Measurements from ENCODE around the gene PTPA.
"Not testable (repeated sequence)": the region's sequence is repeated elsewhere in the genome, so short reads cannot be mapped to it uniquely, and the experiment has no call there.

The PTPA gene

GRCh38 chr9:129187042-129187441 is 75.8 kb downstream of the PTPA start:
- H3K4me1 ChIP-seq, result peaks cover 9% of the 10 kb centered on the region
- H3K27me3 ChIP-seq, result no peaks in the 10 kb centered on the region
- peaks cover 11% of the 10 kb centered on the region for H3K9me3 ChIP-seq
- H4K20me1 ChIP-seq, result no peaks in the 10 kb centered on the region
- no peak overlapping the region for H3K4me3 ChIP-seq
- H3K36me3 ChIP-seq, result no peaks in the 10 kb centered on the region
- no peak overlapping the region for H3K9ac ChIP-seq
- no peak overlapping the region for H3K4me2 ChIP-seq
- no peak overlapping the region for H3K27ac ChIP-seq
- TF ChIP-seq Cebpa-rat (IDR thresholded peaks at IDR 0.05), result no peak

GRCh38 chr9:129189971-129190370 is 78.8 kb downstream of the PTPA start:
- H3K36me3 ChIP-seq, H3K4me1 ChIP-seq: not testable (repeated sequence)

DNA sequence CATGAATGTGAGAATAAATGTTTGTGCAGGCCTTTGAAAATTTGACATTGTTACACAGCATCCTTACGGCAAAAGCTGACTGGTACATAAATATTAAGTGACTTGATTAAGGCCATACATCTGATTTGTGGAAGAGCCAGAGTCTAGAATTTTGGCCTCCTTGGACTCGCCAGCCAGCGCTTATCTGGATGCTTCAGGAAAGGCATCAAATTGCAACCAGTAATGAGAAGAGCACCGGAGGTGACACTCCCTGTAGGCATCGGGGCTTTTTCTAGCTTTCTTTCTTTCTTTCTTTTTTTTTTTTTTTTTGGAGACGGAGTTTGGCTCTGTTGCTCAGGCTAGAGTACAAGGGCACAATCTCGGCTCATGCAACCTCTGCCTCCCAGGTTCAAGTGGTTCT is 80.0 kb downstream of the PTPA start:
- Histone ChIP-seq H4K20me1 (no peaks in the 10 kb centered on the region), H3K27ac (no peak overlapping the region), H3K27me3 (no peaks in the 10 kb centered on the region), H3K36me3 (no peaks in the 10 kb centered on the region), H3K4me2 (no peak overlapping the region), H3K9me3 (peaks cover 21% of the 10 kb centered on the region), H3K9ac (no peak overlapping the region), H3K4me3 (no peak overlapping the region), H3K4me1 (no peaks in the 10 kb centered on the region)
- no peak for TF ChIP-seq Cebpa-rat (IDR thresholded peaks at IDR 0.05)

More at GRCh38 chr9:129189971-129190370, 78.8 kb downstream of the PTPA start:
- H3K27ac ChIP-seq, H3K4me2 ChIP-seq, H3K4me3 ChIP-seq, H4K20me1 ChIP-seq, H3K9ac ChIP-seq, H3K27me3 ChIP-seq: not testable (repeated sequence)
- H3K9me3 ChIP-seq, result peaks cover 17% of the 10 kb centered on the region

DNA sequence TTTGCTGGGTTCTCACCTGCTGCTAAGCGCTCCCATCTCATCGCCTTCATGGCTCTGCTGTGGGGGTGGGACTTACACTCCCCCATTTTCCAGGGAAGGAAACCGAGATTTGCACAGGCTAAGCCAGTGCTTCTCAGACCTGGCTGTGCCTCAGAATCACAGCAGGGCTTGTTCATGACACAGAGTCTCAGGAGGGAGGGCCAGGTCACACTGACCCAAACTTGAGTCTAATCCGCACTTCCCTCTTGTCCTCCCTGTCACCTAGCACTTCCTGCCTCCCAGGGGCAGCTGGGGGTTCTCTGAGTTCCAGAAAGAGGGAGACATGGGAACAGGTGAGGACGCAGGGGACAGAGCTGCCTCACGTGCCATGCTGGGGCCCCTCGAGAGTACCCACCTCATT is 82.4 kb downstream of the PTPA start:
- Histone ChIP-seq H4K20me1 (no peaks in the 10 kb centered on the region), H3K4me1 (0 out of 2 replicates have a peak, but pooled peaks cover 4% of the 10 kb centered on the region), H3K9me3 (peaks cover 13% of the 10 kb centered on the region), H3K27me3 (no peaks in the 10 kb centered on the region), H3K27ac (no peak overlapping the region), H3K4me2 (no peak overlapping the region), H3K4me3 (no peak overlapping the region), H3K36me3 (no peaks in the 10 kb centered on the region), H3K9ac (no peak overlapping the region)
- no peak for TF ChIP-seq Cebpa-rat (IDR thresholded peaks at IDR 0.05)

DNA sequence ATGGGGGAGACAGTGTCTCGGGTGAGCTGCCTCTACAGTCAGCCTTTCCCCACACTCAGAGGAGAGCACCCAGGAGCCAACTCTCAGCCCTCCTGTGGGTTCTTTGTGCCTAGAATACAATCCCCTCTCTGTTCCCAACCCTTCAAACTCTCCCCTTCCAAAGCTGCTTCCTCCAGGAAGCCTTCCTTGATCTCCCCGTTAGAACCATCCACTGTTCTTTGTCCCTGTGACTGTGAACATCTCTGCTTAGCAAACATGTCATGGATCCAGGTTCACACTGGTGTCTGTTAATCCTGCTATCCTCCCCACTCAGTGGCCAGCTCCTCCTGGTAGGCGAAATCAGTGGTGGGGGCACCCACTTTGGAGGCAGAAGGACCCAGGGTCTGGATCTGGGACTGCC is 83.0 kb downstream of the PTPA start:
- H3K4me3 ChIP-seq, result no peak overlapping the region
- H3K36me3 ChIP-seq, result no peaks in the 10 kb centered on the region
- H3K27me3 ChIP-seq, result no peaks in the 10 kb centered on the region
- no peak overlapping the region for H3K27ac ChIP-seq
- H3K9me3 ChIP-seq, result peaks cover 13% of the 10 kb centered on the region
- no peaks in the 10 kb centered on the region for H4K20me1 ChIP-seq
- H3K4me1 ChIP-seq, result 0 out of 2 replicates have a peak, but pooled peaks cover 4% of the 10 kb centered on the region
- H3K9ac ChIP-seq, result 0 out of 2 replicates have a peak overlapping the region, but pooled peaks have one; percentile 24
- H3K4me2 ChIP-seq, result no peak overlapping the region
- TF ChIP-seq Cebpa-rat (IDR thresholded peaks at IDR 0.05), result no peak

GRCh38 chr9:129195606-129196005 is 84.4 kb downstream of the PTPA start:
- no peaks in the 10 kb centered on the region for H3K36me3 ChIP-seq
- H3K4me1 ChIP-seq, result 0 out of 2 replicates have a peak, but pooled peaks cover 4% of the 10 kb centered on the region
- no peak overlapping the region for H3K27ac ChIP-seq
- no peak overlapping the region for H3K4me3 ChIP-seq
- H4K20me1 ChIP-seq, result no peaks in the 10 kb centered on the region
- no peaks in the 10 kb centered on the region for H3K27me3 ChIP-seq
- TF ChIP-seq Cebpa-rat (IDR thresholded peaks at IDR 0.05), result no peak
- no peak overlapping the region for H3K4me2 ChIP-seq
- peaks cover 13% of the 10 kb centered on the region for H3K9me3 ChIP-seq
- no peak overlapping the region for H3K9ac ChIP-seq

- H3K9me3 ChIP-seq, result peaks cover 10% of the 10 kb centered on the region
- not testable (repeated sequence) for H4K20me1 ChIP-seq, H3K27ac ChIP-seq, H3K4me1 ChIP-seq, H3K4me3 ChIP-seq, H3K9ac ChIP-seq, H3K27me3 ChIP-seq, H3K4me2 ChIP-seq, H3K36me3 ChIP-seq
These were observed 85.8 kb downstream of the PTPA start for GRCh38 chr9:129197045-129197444.

GRCh38 chr9:129197978-129198318 is 86.7 kb downstream of the PTPA start:
- no peak overlapping the region for H3K4me2 ChIP-seq
- H3K36me3 ChIP-seq, result no peaks in the 10 kb centered on the region
- TF ChIP-seq Cebpa-rat (IDR thresholded peaks at IDR 0.05), result no peak
- H3K4me3 ChIP-seq, result no peak overlapping the region
- 0 out of 2 replicates have a peak, but pooled peaks cover 4% of the 10 kb centered on the region for H3K4me1 ChIP-seq
- H4K20me1 ChIP-seq, result no peaks in the 10 kb centered on the region
- H3K9ac ChIP-seq, result no peak overlapping the region
- H3K27me3 ChIP-seq, result no peaks in the 10 kb centered on the region
- no peak overlapping the region for H3K27ac ChIP-seq
- H3K9me3 ChIP-seq, result 0 out of 2 replicates have a peak, but pooled peaks cover 4% of the 10 kb centered on the region
